Nephron progenitor cell (in vitro differentiated cells): ENCODE measurements around the gene ZBTB7C.

Experiments
- DNase-seq: peaks from one replicate; pipeline ENCODE4 v3.0.0; 2021
- H3K27ac Mint-ChIP-seq: 2 replicates; pipeline ENCODE4 v1.8.0; 2021; ENCODE audit warnings: mild to moderate bottlenecking, moderate library complexity, mixed read lengths
- H3K27me3 Mint-ChIP-seq: 2 replicates; pipeline ENCODE4 v1.8.0; 2021; ENCODE audit warnings: mild to moderate bottlenecking, low read depth, mixed read lengths; ENCODE audit not compliant: poor library complexity
- H3K36me3 Mint-ChIP-seq: 2 replicates; pipeline ENCODE4 v1.8.0; 2021; ENCODE audit warnings: low read depth, mixed read lengths
- H3K4me1 Mint-ChIP-seq: 2 replicates; pipeline ENCODE4 v1.8.0; 2021; ENCODE audit warnings: mixed read lengths
- H3K4me3 Mint-ChIP-seq: 2 replicates; pipeline ENCODE4 v1.8.0; 2021; ENCODE audit warnings: mild to moderate bottlenecking, moderate library complexity, mixed read lengths
- H3K9me3 Mint-ChIP-seq: 2 replicates; pipeline ENCODE4 v1.8.0; 2021; ENCODE audit warnings: mild to moderate bottlenecking, moderate library complexity, mixed read lengths
- TF ChIP-seq, protein P1 (sequence below): fragments of 200-600 bp; sonication (generic); IDR thresholded peaks from 2 replicates; pipeline ENCODE4 v1.5.0; 2021; ENCODE audit warnings: antibody characterized with exemption

Gene ZBTB7C

DNA sequence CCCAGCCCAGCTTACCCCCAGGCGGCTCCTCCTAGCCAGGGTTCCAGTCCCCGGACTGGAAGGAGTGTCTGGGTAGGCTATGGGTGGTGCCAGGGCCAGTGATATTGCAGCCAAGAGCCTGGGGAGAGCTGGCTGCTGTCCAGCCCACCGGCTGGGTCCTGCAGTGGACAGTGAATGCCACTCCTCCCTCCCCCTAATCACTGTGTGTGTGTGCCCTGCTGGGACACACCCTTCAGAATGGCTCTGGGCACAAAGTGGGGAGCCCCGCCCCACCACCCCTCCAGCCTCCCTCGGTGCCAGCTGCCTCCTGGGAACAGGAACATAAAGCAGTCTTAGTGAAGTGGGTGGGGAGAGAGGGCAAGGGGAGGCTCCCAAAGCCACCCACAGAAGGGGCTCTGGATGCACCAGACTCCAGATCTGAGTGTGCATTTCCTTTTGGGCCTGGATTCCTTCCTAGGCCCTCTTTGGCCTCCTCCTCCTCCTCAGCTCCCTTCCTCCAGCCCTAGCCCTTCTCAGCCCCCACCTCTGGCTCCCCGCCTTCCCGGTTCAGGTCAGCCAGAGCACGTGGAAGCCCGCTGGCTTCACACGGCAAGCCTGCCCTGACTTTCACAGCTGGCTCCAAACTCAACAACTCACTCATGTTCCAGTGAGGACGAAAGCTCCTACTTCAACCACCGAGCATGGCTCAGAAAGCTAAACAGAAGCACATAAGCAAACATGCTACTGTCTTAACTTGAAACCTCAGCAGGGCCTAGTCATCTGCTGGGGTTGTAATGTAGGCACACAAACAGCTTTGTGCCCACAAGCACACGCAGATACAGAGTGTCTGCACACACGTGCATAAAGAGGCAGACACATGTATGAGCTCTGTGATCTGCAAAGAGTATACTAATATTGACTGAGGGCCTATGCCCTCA is 269.5 kb downstream of the ZBTB7C start:
- TF ChIP-seq, protein P1, sequence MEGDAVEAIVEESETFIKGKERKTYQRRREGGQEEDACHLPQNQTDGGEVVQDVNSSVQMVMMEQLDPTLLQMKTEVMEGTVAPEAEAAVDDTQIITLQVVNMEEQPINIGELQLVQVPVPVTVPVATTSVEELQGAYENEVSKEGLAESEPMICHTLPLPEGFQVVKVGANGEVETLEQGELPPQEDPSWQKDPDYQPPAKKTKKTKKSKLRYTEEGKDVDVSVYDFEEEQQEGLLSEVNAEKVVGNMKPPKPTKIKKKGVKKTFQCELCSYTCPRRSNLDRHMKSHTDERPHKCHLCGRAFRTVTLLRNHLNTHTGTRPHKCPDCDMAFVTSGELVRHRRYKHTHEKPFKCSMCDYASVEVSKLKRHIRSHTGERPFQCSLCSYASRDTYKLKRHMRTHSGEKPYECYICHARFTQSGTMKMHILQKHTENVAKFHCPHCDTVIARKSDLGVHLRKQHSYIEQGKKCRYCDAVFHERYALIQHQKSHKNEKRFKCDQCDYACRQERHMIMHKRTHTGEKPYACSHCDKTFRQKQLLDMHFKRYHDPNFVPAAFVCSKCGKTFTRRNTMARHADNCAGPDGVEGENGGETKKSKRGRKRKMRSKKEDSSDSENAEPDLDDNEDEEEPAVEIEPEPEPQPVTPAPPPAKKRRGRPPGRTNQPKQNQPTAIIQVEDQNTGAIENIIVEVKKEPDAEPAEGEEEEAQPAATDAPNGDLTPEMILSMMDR = no peak
- no peak for DNase-seq
- H3K4me3 Mint-ChIP-seq = no peak overlapping the region
- H3K36me3 Mint-ChIP-seq = no peaks in the 10 kb centered on the region
- H3K9me3 Mint-ChIP-seq = no peaks in the 10 kb centered on the region
- peaks cover 74% of the 10 kb centered on the region for H3K27me3 Mint-ChIP-seq
- no peak overlapping the region for H3K27ac Mint-ChIP-seq
- peaks cover 66% of the 10 kb centered on the region for H3K4me1 Mint-ChIP-seq

DNA sequence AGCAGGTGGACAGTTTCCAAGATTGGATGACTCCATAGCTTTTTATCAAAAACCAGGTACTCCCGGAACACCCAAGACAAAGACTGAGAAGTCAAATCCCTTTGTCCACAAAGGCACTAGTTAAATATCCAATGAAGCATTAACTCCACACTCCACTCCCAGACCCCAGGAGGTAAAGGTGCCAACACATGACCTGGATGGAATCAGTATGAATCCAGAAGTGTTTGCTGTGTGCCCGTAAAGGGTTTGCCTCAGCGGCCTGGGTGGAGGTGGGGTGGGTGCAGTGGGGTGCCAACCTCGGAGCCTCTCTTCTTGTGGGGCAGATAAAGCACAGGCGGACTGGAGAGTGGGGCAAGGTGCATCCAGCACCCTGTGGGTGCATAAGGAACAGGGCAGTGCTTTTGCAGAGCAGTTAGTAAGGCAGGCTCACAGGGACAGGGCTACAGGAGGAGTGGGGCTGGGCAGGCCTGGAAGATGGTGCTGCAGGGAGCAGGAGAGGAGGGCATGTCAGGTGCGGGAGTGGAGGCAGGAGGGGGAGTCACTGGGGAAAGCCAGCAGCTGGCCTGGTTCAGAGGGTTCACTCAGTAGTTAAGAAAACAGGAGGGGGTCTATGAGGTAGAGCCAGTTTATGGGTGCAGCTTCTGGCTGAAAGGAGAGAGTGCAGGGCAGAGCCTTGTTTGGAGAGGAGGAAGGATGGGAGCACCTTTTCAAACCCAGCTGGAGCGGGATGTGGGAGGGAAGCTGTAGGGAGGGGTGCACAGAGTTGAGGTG is 270.3 kb downstream of the ZBTB7C start:
- H3K27ac Mint-ChIP-seq = no peak overlapping the region
- no peak overlapping the region for H3K4me3 Mint-ChIP-seq
- peaks cover 70% of the 10 kb centered on the region for H3K4me1 Mint-ChIP-seq
- TF ChIP-seq, protein P1 = no peak
- H3K9me3 Mint-ChIP-seq = no peaks in the 10 kb centered on the region
- DNase-seq = no peak
- no peaks in the 10 kb centered on the region for H3K36me3 Mint-ChIP-seq
- peaks cover 81% of the 10 kb centered on the region for H3K27me3 Mint-ChIP-seq

DNA sequence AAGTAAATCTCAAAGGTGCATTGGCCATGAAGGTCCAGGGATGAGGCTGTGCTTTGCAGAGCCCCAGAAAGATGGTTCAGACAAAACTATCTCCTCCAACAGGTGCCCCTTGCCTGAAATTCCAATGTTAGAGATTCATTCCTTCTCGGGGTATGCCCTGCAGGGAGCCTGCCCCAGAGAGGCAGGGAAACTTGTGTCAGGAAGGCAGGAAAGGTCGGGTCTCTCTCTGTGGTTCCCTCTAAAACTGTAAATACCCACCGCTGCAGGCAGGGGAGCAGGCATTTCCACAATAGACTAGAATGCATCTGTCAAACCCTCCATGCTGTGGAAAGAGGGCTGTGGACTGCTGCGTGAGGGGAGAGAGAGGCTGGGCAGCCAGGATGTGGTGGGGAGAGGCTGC is 271.0 kb downstream of the ZBTB7C start:
- H3K36me3 Mint-ChIP-seq = no peaks in the 10 kb centered on the region
- no peaks in the 10 kb centered on the region for H3K9me3 Mint-ChIP-seq
- H3K27me3 Mint-ChIP-seq = peaks cover 84% of the 10 kb centered on the region
- TF ChIP-seq, protein P1 = no peak
- H3K4me1 Mint-ChIP-seq = peaks cover 70% of the 10 kb centered on the region
- peak overlapping the region; percentile 84 for H3K4me3 Mint-ChIP-seq
- H3K27ac Mint-ChIP-seq = no peak overlapping the region
- no peak for DNase-seq

- H3K27me3 Mint-ChIP-seq = peaks cover 78% of the 10 kb centered on the region
- H3K4me3 Mint-ChIP-seq = peak overlapping the region; percentile 84
- DNase-seq = no peak
- H3K4me1 Mint-ChIP-seq = peaks cover 70% of the 10 kb centered on the region
- TF ChIP-seq, protein P1 = no peak
- H3K36me3 Mint-ChIP-seq = no peaks in the 10 kb centered on the region
- H3K27ac Mint-ChIP-seq = no peak overlapping the region
- no peaks in the 10 kb centered on the region for H3K9me3 Mint-ChIP-seq
Observed at GRCh38 chr18:48137374-48138081, 271.7 kb downstream of the ZBTB7C start.

DNA sequence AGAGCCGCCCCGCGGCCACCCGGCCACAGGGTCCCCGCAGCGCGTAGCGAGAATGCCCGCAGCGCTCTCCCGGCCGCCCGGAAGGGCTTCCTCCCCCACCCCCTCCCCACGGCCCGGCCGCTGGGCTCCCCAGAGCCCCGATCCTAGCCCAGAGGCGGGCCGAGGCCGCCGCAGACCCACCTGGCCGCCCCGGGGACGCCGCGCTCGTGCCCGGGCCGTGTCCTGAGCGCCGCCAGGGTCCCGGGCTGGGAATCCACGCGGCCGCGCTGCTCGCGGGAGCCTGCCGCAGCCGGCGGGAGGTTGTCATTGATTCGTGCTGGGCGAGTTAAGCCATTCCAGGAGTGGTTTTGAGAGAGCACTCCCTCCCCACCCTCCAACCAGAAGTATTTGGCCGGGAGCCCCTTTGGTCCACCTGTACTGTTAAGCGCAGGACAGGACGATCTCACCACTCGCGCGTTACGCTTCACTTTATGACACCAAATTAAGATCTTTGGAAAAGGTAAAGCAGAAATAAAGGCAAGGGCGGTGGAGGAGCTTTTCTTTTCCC is 272.3 kb downstream of the ZBTB7C start:
- Mint-ChIP-seq H3K9me3 (no peaks in the 10 kb centered on the region), H3K4me1 (peaks cover 68% of the 10 kb centered on the region), H3K27me3 (peaks cover 74% of the 10 kb centered on the region), H3K4me3 (peak overlapping the region; percentile 84), H3K36me3 (no peaks in the 10 kb centered on the region), H3K27ac (no peak overlapping the region)
- TF ChIP-seq, protein P1 = no peak
- peak; percentile 54 for DNase-seq
